IMR-90 (cell line): ENCODE measurements around the gene TPPP. TPM values are rescaled to one million over a fixed set of nuclear protein-coding genes. Genes with fewer than 3 reads are reported as not detected.

Experiments
- ATAC-seq: fragments of 200-7000 bp; cut with Tn5 transposase; 2 replicates; pipeline ENCODE4 v1.9.1; 2020; ENCODE audit warnings: low read depth, mild to moderate bottlenecking, moderate library complexity
- BruUV-seq: library from RNA; stranded (reverse); fragments of 400-500 nt; replicated peaks from 2 replicates; lab custom pipeline; 2021; lab: Mats Ljungman, UMichigan
- CTCF ChIA-PET: fragments of 300-600 bp; formaldehyde crosslinking; extraction: SDS; loops from one replicate; lab custom pipeline; 2021; ENCODE audit warnings: antibody characterized with exemption; lab: Yijun Ruan, JAX
- POLR2A ChIA-PET: fragments of 300-600 bp; sonication (Branson Sonifier 250); formaldehyde crosslinking; loops from one replicate; lab custom pipeline; 2022; ENCODE audit warnings: antibody characterized with exemption; ENCODE audit not compliant: unreplicated experiment; lab: Charles Lee
- DNase-seq: peaks from one replicate; pipeline ENCODE4 v3.0.0; 2013
- H2AFZ ChIP-seq: replicated peaks from 2 replicates; pipeline ENCODE3; 2013; ENCODE audit warnings: low read length, mild to moderate bottlenecking; ENCODE audit not compliant: poor library complexity
- H2AK5ac ChIP-seq: 2 replicates; pipeline ENCODE4 v1.6.1; 2013; ENCODE audit warnings: low read depth, low read length, inconsistent platforms
- H2AK9ac ChIP-seq: replicated peaks from 2 replicates; pipeline ENCODE3; 2013; ENCODE audit warnings: mild to moderate bottlenecking, low read depth, low read length, moderate library complexity; ENCODE audit not compliant: poor library complexity
- H2BK120ac ChIP-seq: 2 replicates; pipeline ENCODE4 v1.6.1; 2013; ENCODE audit warnings: low read depth, low read length, inconsistent platforms
- H2BK15ac ChIP-seq: 3 replicates; pipeline ENCODE4 v1.6.1; 2013; ENCODE audit warnings: low read depth, low read length, inconsistent platforms
- H2BK20ac ChIP-seq: 2 replicates; pipeline ENCODE4 v1.6.1; 2013; ENCODE audit warnings: low read depth, mild to moderate bottlenecking, inconsistent platforms, low read length, moderate library complexity
- H2BK5ac ChIP-seq: 2 replicates; pipeline ENCODE4 v1.6.1; 2013; ENCODE audit warnings: mild to moderate bottlenecking, low read depth, low read length, inconsistent platforms; ENCODE audit not compliant: poor library complexity, severe bottlenecking
- H3K14ac ChIP-seq: replicated peaks from 2 replicates; pipeline ENCODE4 v1.6.1; 2013; ENCODE audit warnings: low read depth, low read length, inconsistent platforms
- H3K18ac ChIP-seq: 2 replicates; pipeline ENCODE4 v1.6.1; 2013; ENCODE audit warnings: low read depth, low read length, control low read depth
- H3K23ac ChIP-seq: 2 replicates; pipeline ENCODE4 v1.6.1; 2013; ENCODE audit warnings: low read depth, low read length, inconsistent platforms
- H3K27ac ChIP-seq: 2 replicates; pipeline ENCODE4 v1.5.1; 2013; ENCODE audit warnings: mild to moderate bottlenecking, control low read depth, low read length; ENCODE audit not compliant: insufficient read depth
- H3K27me3 ChIP-seq: 2 replicates; pipeline ENCODE4 v1.6.1; 2013; ENCODE audit warnings: low read length; ENCODE audit not compliant: control insufficient read depth, insufficient read depth
- H3K36me3 ChIP-seq: 2 replicates; pipeline ENCODE4 v1.6.1; 2013; ENCODE audit warnings: low read length, mixed read lengths; ENCODE audit not compliant: control insufficient read depth, insufficient read depth
- H3K4ac ChIP-seq: 2 replicates; pipeline ENCODE4 v1.6.1; 2013; ENCODE audit warnings: low read depth, low read length, inconsistent platforms
- H3K4me1 ChIP-seq: 2 replicates; pipeline ENCODE4 v1.6.1; 2013; ENCODE audit warnings: low read length, mixed read lengths; ENCODE audit not compliant: control insufficient read depth, insufficient read depth
- H3K4me2 ChIP-seq: 2 replicates; pipeline ENCODE4 v1.6.1; 2013; ENCODE audit warnings: low read depth, mild to moderate bottlenecking, control low read depth, low read length, moderate library complexity
- H3K4me3 ChIP-seq: 2 replicates; pipeline ENCODE4 v1.5.1; 2013; ENCODE audit warnings: low read depth, mild to moderate bottlenecking, control low read depth, low read length, moderate library complexity; ENCODE audit not compliant: insufficient read depth
- H3K56ac ChIP-seq: 2 replicates; pipeline ENCODE4 v1.6.1; 2013; ENCODE audit warnings: low read length, inconsistent platforms; ENCODE audit not compliant: insufficient read depth; ENCODE audit errors: extremely low read depth
- H3K79me1 ChIP-seq, 2 experiments: 2 replicates each; pipeline ENCODE4 v1.6.1; 2013; ENCODE audit warnings: low read length in 2 of 2, inconsistent platforms in 1 of 2, low read depth in 1 of 2
- H3K9ac ChIP-seq: 2 replicates; pipeline ENCODE4 v1.6.1; 2013; ENCODE audit warnings: low read depth, low read length, control low read depth
- H3K9me1 ChIP-seq: 2 replicates; pipeline ENCODE4 v1.6.1; 2013; ENCODE audit warnings: low read length, inconsistent platforms; ENCODE audit not compliant: insufficient read depth
- H3K9me3 ChIP-seq: 2 replicates; pipeline ENCODE4 v1.6.1; 2013; ENCODE audit warnings: low read length; ENCODE audit not compliant: control insufficient read depth, insufficient read depth
- H4K20me1 ChIP-seq: 2 replicates; pipeline ENCODE4 v1.6.1; 2013; ENCODE audit warnings: low read length, inconsistent platforms; ENCODE audit not compliant: insufficient read depth
- H4K5ac ChIP-seq: 2 replicates; pipeline ENCODE4 v1.6.1; 2013; ENCODE audit warnings: mild to moderate bottlenecking, low read depth, low read length, control low read depth
- H4K8ac ChIP-seq, 2 experiments: 2 replicates each; pipeline ENCODE4 v1.6.1; 2013; ENCODE audit warnings: low read depth in 2 of 2, low read length in 2 of 2, control low read depth in 1 of 2, inconsistent platforms in 1 of 2
- H4K91ac ChIP-seq: 2 replicates; pipeline ENCODE4 v1.6.1; 2013; ENCODE audit warnings: low read depth, low read length, inconsistent platforms; ENCODE audit not compliant: insufficient read depth
- FOS ChIP-seq: fragments of 150-350 bp; IDR thresholded peaks from 2 replicates; pipeline ENCODE4 v1.6.1; 2016; ENCODE audit warnings: low read depth, low read length
- NFE2L2 ChIP-seq: fragments of 150-350 bp; IDR thresholded peaks from 2 replicates; pipeline ENCODE4 v1.6.1; 2016; ENCODE audit warnings: low read depth, mild to moderate bottlenecking, low read length
- WGBS, 2 experiments: methylation state at CpG; one replicate each; pipeline versions ENCODE4 v1.1.5 to v1.1.7; 2013; ENCODE audit warnings: missing lambda C conversion rate in 2 of 2; ENCODE audit not compliant: insufficient read length in 1 of 2; ENCODE audit errors: extremely low coverage in 2 of 2; 5-methylcytosine and 5-hydroxymethylcytosine counted together
- dilution Hi-C: fragments of 300-500 bp; cut with HindIII; formaldehyde crosslinking; loops from one replicate; pipeline ENCODE4 v1.14.3; 2018; ENCODE audit warnings: low sequenced_read_pairs; ENCODE audit not compliant: unreplicated experiment
- in situ Hi-C: fragments of 300-500 bp; cut with MboI; formaldehyde crosslinking; loops from 3 replicates; pipeline ENCODE4 v1.14.3; 2019; ENCODE audit warnings: low sequenced_read_pairs, inconsistent platforms, mixed read lengths
- intact Hi-C: fragments of 100-400 bp; cut with micrococcal nuclease; formaldehyde crosslinking; loops from 2 replicates; pipeline ENCODE4 v1.10.0; 2022
- polyA plus RNA-seq, 3 experiments: library from polyadenylated mRNA; depleted of rRNA; stranded (reverse); fragments of >200 nt; gene quantifications; 2 replicates each; pipeline ENCODE4 v1.2.3, GENCODE V29; 2012; ENCODE audit warnings: low replicate concordance in 1 of 3
- total RNA-seq: library from RNA; depleted of rRNA; stranded (reverse); fragments of >200 nt; gene quantifications from 2 replicates; pipeline ENCODE4 v1.2.3, GENCODE V29; 2012

TPPP gene
- total and polyA plus RNA-seq, 2 of the 4 experiments (the other 2 are of a cell fraction) = under 0.01 to 0.07 TPM

GRCh38 chr5:647311-647710, 45.8 kb downstream of the TPPP start:
- no peak overlapping the region for H3K18ac ChIP-seq
- no peak overlapping the region for H2BK120ac ChIP-seq
- ATAC-seq (no peak), DNase-seq (no peak)
- H3K9ac ChIP-seq = no peak overlapping the region
- no peak overlapping the region for H4K8ac ChIP-seq
- no peak overlapping the region for H2AK5ac ChIP-seq
- H4K91ac ChIP-seq = no peak overlapping the region
- no peak overlapping the region for H4K5ac ChIP-seq
- H3K79me1 ChIP-seq = no peaks in the 10 kb centered on the region; a peak in 1 of 4 replicates
- TF ChIP-seq NFE2L2 (no peak), FOS (no peak)
- no peaks in the 10 kb centered on the region for H3K9me3 ChIP-seq
- no peaks in the 10 kb centered on the region for H3K27me3 ChIP-seq
- no peak overlapping the region for H3K4me2 ChIP-seq
- ChIA-PET CTCF (no interaction called here), POLR2A (no interaction called here)
- H3K9me1 ChIP-seq = 0 out of 2 replicates have a peak, but pooled peaks cover 3% of the 10 kb centered on the region
- no peak overlapping the region for H3K14ac ChIP-seq
- peak overlapping the region; percentile 11 for H2AFZ ChIP-seq
- intact Hi-C loops = no loop called here
- no peak overlapping the region for H2BK15ac ChIP-seq
- no peak overlapping the region for H2BK5ac ChIP-seq
- no peak overlapping the region for H2BK20ac ChIP-seq
- H3K56ac ChIP-seq = no peak overlapping the region
- dilution Hi-C loops = no loop called here
- in situ Hi-C loops = no loop called here
- no peak overlapping the region for H3K27ac ChIP-seq
- no peak overlapping the region for H3K23ac ChIP-seq
- no CpG with 5 or more reads among the region's 4 CpGs for WGBS, 2 experiments
- peaks cover 9% of the 10 kb centered on the region for H3K36me3 ChIP-seq
- H3K4ac ChIP-seq = no peak overlapping the region
- BruUV-seq = no TSS peak
- H2AK9ac ChIP-seq = no peak overlapping the region
- no peaks in the 10 kb centered on the region for H4K20me1 ChIP-seq
- H3K4me1 ChIP-seq = no peaks in the 10 kb centered on the region
- H3K4me3 ChIP-seq = no peak overlapping the region
